Amygdala (tissue), 56 donors: Measurements from ENCODE around the gene ELAVL2.

Experiments
- DNase-seq, 56 donors: peaks; one replicate each; lab custom pipeline; 2025; lab: John Stamatoyannopoulos, UW

Gene ELAVL2

GRCh38 chr9:23669776-23670175 lies 156.3 kb downstream of the ELAVL2 start:
- DNase-seq: no peak

GRCh38 chr9:23665635-23666034 lies 160.4 kb downstream of the ELAVL2 start:
- DNase-seq: no peak

- DNase-seq: no peak
Observed at GRCh38 chr9:23665051-23665450, 161.0 kb downstream of the ELAVL2 start.

GRCh38 chr9:23663946-23664345 lies 162.1 kb downstream of the ELAVL2 start:
- no peak for DNase-seq

- DNase-seq: no peak
Observed at GRCh38 chr9:23663536-23663935, 162.5 kb downstream of the ELAVL2 start.

GRCh38 chr9:23663125-23663524 lies 162.9 kb downstream of the ELAVL2 start:
- no peak for DNase-seq

GRCh38 chr9:23662320-23662719 lies 163.7 kb downstream of the ELAVL2 start:
- DNase-seq: no peak

- DNase-seq: no peak
Observed at GRCh38 chr9:23659346-23660006, 166.6 kb downstream of the ELAVL2 start.

- no peak for DNase-seq
Observed at GRCh38 chr9:23658376-23659258, 167.4 kb downstream of the ELAVL2 start.

GRCh38 chr9:23651051-23651450 lies 175.0 kb downstream of the ELAVL2 start:
- no peak for DNase-seq

- no peak for DNase-seq
Observed at GRCh38 chr9:23648651-23649050, 177.4 kb downstream of the ELAVL2 start.

GRCh38 chr9:23644896-23645295 lies 181.1 kb downstream of the ELAVL2 start:
- no peak for DNase-seq

- DNase-seq: no peak
Observed at GRCh38 chr9:23644326-23644725, 181.7 kb downstream of the ELAVL2 start.

GRCh38 chr9:23643656-23644258 lies 182.3 kb downstream of the ELAVL2 start:
- DNase-seq: no peak
